T-helper 2 cell treated with Interferon-gamma antibody and Interleukin-4, amounts not matched to agents 100 ng/mL and 5 ng/mL, for 36 hours (primary cell): Measurements from ENCODE around the gene KIAA0753. TPM values are rescaled to one million over a fixed set of nuclear protein-coding genes. Genes with fewer than 3 reads are reported as not detected.
"Not testable (repeated sequence)": the region's sequence is repeated elsewhere in the genome, so short reads cannot be mapped to it uniquely, and the experiment has no call there.

Source experiments
- intact Hi-C: fragments of 100-400 bp; cut with micrococcal nuclease; formaldehyde crosslinking; loops from one replicate; pipeline ENCODE4 v1.15.1; 2023
- total RNA-seq: library from RNA; stranded (reverse); gene quantifications from 2 replicates; pipeline ENCODE4 v1.2.3, GENCODE V29; 2022

Gene KIAA0753
- total RNA-seq, 1 donor from 2014 or later: 16.5 TPM

GRCh38 chr17:6573982-6574686 lies 66.4 kb downstream of the KIAA0753 start:
- intact Hi-C loops: no loop called here

- intact Hi-C loops: not testable (repeated sequence)
Measured at GRCh38 chr17:6573495-6573894, 67.0 kb downstream of the KIAA0753 start.

- intact Hi-C loops: no loop called here
Measured at GRCh38 chr17:6572972-6573370, 67.5 kb downstream of the KIAA0753 start.

- intact Hi-C loops: no loop called here
Measured at GRCh38 chr17:6571452-6571781, 69.1 kb downstream of the KIAA0753 start.

- intact Hi-C loops: no loop called here
Measured at GRCh38 chr17:6570731-6571451, 69.6 kb downstream of the KIAA0753 start.

- intact Hi-C loops: no loop called here
Measured at GRCh38 chr17:6569370-6570285, 70.9 kb downstream of the KIAA0753 start.

GRCh38 chr17:6568184-6568758 lies 72.2 kb downstream of the KIAA0753 start:
- intact Hi-C loops: no loop called here

GRCh38 chr17:6567528-6568183 lies 72.9 kb downstream of the KIAA0753 start:
- intact Hi-C loops: no loop called here

- intact Hi-C loops: no loop called here
Measured at GRCh38 chr17:6561446-6561845, 79.1 kb downstream of the KIAA0753 start.

GRCh38 chr17:6560496-6560895 lies 80.0 kb downstream of the KIAA0753 start:
- intact Hi-C loops: no loop called here

- intact Hi-C loops: no loop called here
Measured at GRCh38 chr17:6559753-6560215, 80.7 kb downstream of the KIAA0753 start.

GRCh38 chr17:6558932-6559752 lies 81.4 kb downstream of the KIAA0753 start:
- intact Hi-C loops: no loop called here

- intact Hi-C loops: no loop called here
Measured at GRCh38 chr17:6558276-6558675, 82.2 kb downstream of the KIAA0753 start.

GRCh38 chr17:6557040-6557438 lies 83.5 kb downstream of the KIAA0753 start:
- intact Hi-C loops: no loop called here

GRCh38 chr17:6556121-6557039 lies 84.1 kb downstream of the KIAA0753 start, which contains the start of gene PITPNM3:
Gene PITPNM3 (minus strand): TSS chr17:6556555. CDS start chr17:6556406, 149 bp downstream.
- intact Hi-C loops: no loop called here

GRCh38 chr17:6555331-6556120 lies 85.0 kb downstream of the KIAA0753 start:
- intact Hi-C loops: no loop called here

- intact Hi-C loops: no loop called here
Measured at GRCh38 chr17:6554871-6555330, 85.6 kb downstream of the KIAA0753 start.

- intact Hi-C loops: no loop called here
Measured at GRCh38 chr17:6554342-6554741, 86.2 kb downstream of the KIAA0753 start.
